Skeletal muscle satellite cell (primary cell): Measurements from ENCODE around the gene CD9.

Experiments used
- H3K27me3 ChIP-seq: 2 replicates; pipeline ENCODE4 v1.7.0; 2013; ENCODE audit warnings: low read length; ENCODE audit not compliant: control insufficient read depth, insufficient read depth
- H3K36me3 ChIP-seq: 2 replicates; pipeline ENCODE4 v1.7.0; 2013; ENCODE audit warnings: mild to moderate bottlenecking, control low read depth, low read length; ENCODE audit not compliant: insufficient read depth
- H3K4me1 ChIP-seq: 2 replicates; pipeline ENCODE4 v1.7.0; 2013; ENCODE audit warnings: low read length; ENCODE audit not compliant: control insufficient read depth, insufficient read depth
- H3K4me2 ChIP-seq: 2 replicates; pipeline ENCODE4 v1.7.0; 2013; ENCODE audit warnings: mild to moderate bottlenecking, low read length
- H3K4me3 ChIP-seq: 2 replicates; pipeline ENCODE4 v1.7.0; 2013; ENCODE audit warnings: low read length
- H3K9ac ChIP-seq: 2 replicates; pipeline ENCODE4 v1.7.0; 2013; ENCODE audit warnings: mild to moderate bottlenecking, low read depth, low read length, moderate library complexity
- H3K9me3 ChIP-seq: replicated peaks from 2 replicates; pipeline ENCODE4 v1.7.0; 2013; ENCODE audit warnings: mild to moderate bottlenecking, control low read depth, low read length

The CD9 gene

GRCh38 chr12:6195665-6196535 lies 4.3 kb upstream of the CD9 start:
- Histone ChIP-seq H3K9ac (peak overlapping the region; percentile 11), H3K9me3 (no peaks in the 10 kb centered on the region), H3K4me3 (no peak overlapping the region), H3K27me3 (no peaks in the 10 kb centered on the region), H3K4me1 (peaks cover 18% of the 10 kb centered on the region), H3K4me2 (no peak overlapping the region), H3K36me3 (no peaks in the 10 kb centered on the region)

- H3K4me2 ChIP-seq, result no peak overlapping the region
- no peaks in the 10 kb centered on the region for H3K27me3 ChIP-seq
- peaks cover 39% of the 10 kb centered on the region for H3K4me1 ChIP-seq
- no peaks in the 10 kb centered on the region for H3K36me3 ChIP-seq
- H3K4me3 ChIP-seq, result no peak overlapping the region
- no peaks in the 10 kb centered on the region for H3K9me3 ChIP-seq
- no peak overlapping the region for H3K9ac ChIP-seq
Observed at GRCh38 chr12:6198051-6198450, 2.1 kb upstream of the CD9 start.

DNA sequence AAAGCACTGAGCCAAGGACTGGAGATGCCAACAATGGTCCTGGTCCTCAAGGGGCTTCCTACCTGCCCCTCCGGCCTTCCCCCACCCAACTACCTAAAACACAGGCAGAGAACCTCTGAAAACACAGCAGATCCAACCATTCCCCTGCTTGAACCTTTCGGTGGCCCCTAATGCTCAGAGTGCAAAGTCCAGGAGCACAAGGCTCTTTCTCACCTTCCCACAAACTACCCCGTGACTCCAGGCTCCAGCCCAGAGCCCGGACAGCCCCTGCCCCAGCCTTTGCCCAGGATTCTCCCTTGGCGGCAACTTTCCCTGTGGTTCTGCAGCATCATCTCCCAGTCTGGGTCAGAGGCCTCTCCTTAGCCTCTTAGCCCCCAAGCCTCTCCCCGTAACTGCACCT lies 1.6 kb upstream of the CD9 start:
- Histone ChIP-seq H3K9me3 (no peaks in the 10 kb centered on the region), H3K9ac (no peak overlapping the region), H3K4me2 (no peak overlapping the region), H3K27me3 (no peaks in the 10 kb centered on the region), H3K4me1 (peaks cover 39% of the 10 kb centered on the region), H3K36me3 (no peaks in the 10 kb centered on the region), H3K4me3 (no peak overlapping the region)

GRCh38 chr12:6198985-6199530 lies 1.1 kb upstream of the CD9 start:
- Histone ChIP-seq H3K4me1 (peaks cover 39% of the 10 kb centered on the region), H3K4me3 (no peak overlapping the region), H3K4me2 (peak overlapping the region; percentile 82), H3K27me3 (no peaks in the 10 kb centered on the region), H3K36me3 (no peaks in the 10 kb centered on the region), H3K9me3 (no peaks in the 10 kb centered on the region), H3K9ac (peak overlapping the region; percentile 70)

- Histone ChIP-seq H3K27me3 (no peaks in the 10 kb centered on the region), H3K9me3 (no peaks in the 10 kb centered on the region), H3K9ac (peak overlapping the region; percentile 70), H3K4me3 (peak overlapping the region; percentile 65), H3K4me2 (peak overlapping the region; percentile 82), H3K36me3 (no peaks in the 10 kb centered on the region), H3K4me1 (peaks cover 44% of the 10 kb centered on the region)
Observed at GRCh38 chr12:6199531-6200255, 507 bp upstream of the CD9 start.

DNA sequence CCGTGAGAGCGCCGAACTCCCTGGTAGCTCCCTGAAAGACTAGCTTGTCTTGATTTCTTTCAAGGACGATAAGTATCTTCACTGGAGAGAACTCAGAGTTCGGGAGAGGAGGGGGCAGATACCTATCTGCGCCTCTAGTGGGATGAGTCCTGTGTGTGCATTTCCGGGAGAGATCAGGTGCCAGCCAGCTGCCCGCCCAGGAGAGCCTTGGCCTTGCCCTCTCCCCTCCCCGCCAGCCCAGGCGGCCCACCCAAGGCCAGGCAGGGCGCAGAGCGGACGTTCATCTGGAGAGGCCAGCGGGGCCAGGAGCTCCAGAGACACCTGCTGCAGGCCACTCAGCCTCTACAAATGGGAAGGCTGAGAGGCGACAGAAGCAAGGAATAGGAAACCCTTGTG lies 1.0 kb downstream of the CD9 start:
- H3K9me3 ChIP-seq, result no peaks in the 10 kb centered on the region
- peak overlapping the region; percentile 95 for H3K4me2 ChIP-seq
- H3K4me1 ChIP-seq, result peaks cover 44% of the 10 kb centered on the region
- no peaks in the 10 kb centered on the region for H3K27me3 ChIP-seq
- no peaks in the 10 kb centered on the region for H3K36me3 ChIP-seq
- peak overlapping the region; percentile 84 for H3K4me3 ChIP-seq
- peak overlapping the region; percentile 84 for H3K9ac ChIP-seq

GRCh38 chr12:6201826-6202225 lies 1.6 kb downstream of the CD9 start:
- no peaks in the 10 kb centered on the region for H3K27me3 ChIP-seq
- peak overlapping the region; percentile 84 for H3K4me3 ChIP-seq
- no peaks in the 10 kb centered on the region for H3K36me3 ChIP-seq
- peaks cover 46% of the 10 kb centered on the region for H3K4me1 ChIP-seq
- peak overlapping the region; percentile 95 for H3K4me2 ChIP-seq
- H3K9me3 ChIP-seq, result no peaks in the 10 kb centered on the region
- no peak overlapping the region for H3K9ac ChIP-seq

DNA sequence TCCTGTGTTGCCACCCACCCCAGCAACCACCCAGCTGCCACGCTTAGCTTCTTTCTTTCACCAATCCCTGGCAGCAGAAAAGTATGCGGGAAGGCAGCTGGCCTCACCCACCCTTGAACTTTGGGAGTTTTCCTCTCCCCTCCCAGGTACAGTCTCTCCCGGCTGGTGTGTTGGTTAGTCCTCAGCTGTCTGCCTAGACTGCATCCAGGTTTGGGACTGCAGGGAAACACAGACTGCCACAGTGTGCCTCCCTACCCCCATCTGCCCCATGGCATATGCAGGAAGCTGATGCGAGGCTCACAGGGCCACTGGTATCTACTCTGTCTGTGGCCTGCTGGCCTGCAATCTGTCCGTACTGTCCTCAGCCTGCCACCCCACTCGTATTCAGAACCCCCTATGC lies 2.1 kb downstream of the CD9 start:
- no peaks in the 10 kb centered on the region for H3K9me3 ChIP-seq
- no peaks in the 10 kb centered on the region for H3K36me3 ChIP-seq
- no peaks in the 10 kb centered on the region for H3K27me3 ChIP-seq
- no peak overlapping the region for H3K9ac ChIP-seq
- no peak overlapping the region for H3K4me3 ChIP-seq
- peak overlapping the region; percentile 41 for H3K4me2 ChIP-seq
- H3K4me1 ChIP-seq, result peaks cover 51% of the 10 kb centered on the region

DNA sequence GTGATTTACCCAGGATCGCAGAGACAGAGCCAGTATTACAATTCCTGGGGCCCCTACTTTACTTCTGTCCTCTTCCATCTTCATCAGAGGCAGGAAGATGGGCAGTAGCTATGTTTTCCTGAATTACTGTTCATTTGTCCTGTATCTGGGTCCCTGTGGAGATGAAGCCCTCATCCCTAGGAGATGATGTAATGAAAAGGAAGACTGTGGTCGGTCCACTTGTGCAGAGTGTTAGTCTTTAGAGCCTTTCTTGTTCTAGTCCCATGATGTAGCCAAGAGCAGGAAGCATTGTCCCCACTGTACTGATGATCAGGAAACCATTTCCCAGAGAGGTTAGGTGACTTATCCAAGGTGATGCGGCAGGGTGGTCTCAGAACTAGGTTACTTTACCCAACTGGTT lies 2.6 kb downstream of the CD9 start:
- H3K4me3 ChIP-seq, result no peak overlapping the region
- no peaks in the 10 kb centered on the region for H3K36me3 ChIP-seq
- H3K4me1 ChIP-seq, result peaks cover 56% of the 10 kb centered on the region
- H3K27me3 ChIP-seq, result no peaks in the 10 kb centered on the region
- no peak overlapping the region for H3K9ac ChIP-seq
- no peaks in the 10 kb centered on the region for H3K9me3 ChIP-seq
- peak overlapping the region; percentile 41 for H3K4me2 ChIP-seq

- H3K9me3 ChIP-seq, result no peaks in the 10 kb centered on the region
- no peak overlapping the region for H3K4me2 ChIP-seq
- no peak overlapping the region for H3K4me3 ChIP-seq
- H3K9ac ChIP-seq, result no peak overlapping the region
- H3K4me1 ChIP-seq, result peaks cover 56% of the 10 kb centered on the region
- H3K36me3 ChIP-seq, result no peaks in the 10 kb centered on the region
- no peaks in the 10 kb centered on the region for H3K27me3 ChIP-seq
Observed at GRCh38 chr12:6203601-6204000, 3.4 kb downstream of the CD9 start.

DNA sequence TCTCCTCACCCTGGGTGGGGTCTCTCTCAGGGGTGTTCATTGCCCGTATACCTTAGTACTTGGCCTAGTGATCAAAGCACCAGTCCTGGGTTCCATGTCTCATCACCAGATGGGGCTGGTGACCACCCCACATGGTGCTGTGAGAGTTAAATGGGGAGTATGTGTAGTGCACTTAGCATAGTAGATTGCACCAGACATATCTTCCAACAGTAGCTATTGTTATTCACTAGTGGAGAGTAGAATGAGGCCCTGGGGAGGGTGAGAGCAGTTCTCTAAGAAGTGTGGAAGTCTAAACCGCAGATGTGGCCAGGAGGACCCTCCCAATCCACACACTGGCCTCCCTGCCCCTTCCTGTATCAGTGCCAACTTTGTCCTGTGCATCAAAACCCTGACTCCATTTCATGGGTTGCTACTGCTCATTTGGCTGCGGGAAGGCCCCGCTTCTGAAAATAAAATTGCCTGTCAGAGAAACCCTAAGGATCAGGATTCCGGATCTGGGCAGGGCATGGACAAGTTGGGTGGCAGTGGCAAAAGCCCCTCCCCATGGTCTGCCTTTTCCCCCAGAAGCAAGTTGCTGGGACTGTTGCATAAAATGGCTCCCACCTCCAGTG lies 4.4 kb downstream of the CD9 start:
- no peak overlapping the region for H3K4me3 ChIP-seq
- H3K9ac ChIP-seq, result no peak overlapping the region
- H3K9me3 ChIP-seq, result no peaks in the 10 kb centered on the region
- H3K27me3 ChIP-seq, result no peaks in the 10 kb centered on the region
- peaks cover 53% of the 10 kb centered on the region for H3K4me1 ChIP-seq
- no peaks in the 10 kb centered on the region for H3K36me3 ChIP-seq
- H3K4me2 ChIP-seq, result no peak overlapping the region
